Mesenteric fat pad (tissue), 1 donor: Measurements from ENCODE around the gene GADD45G. TPM values are rescaled to one million over a fixed set of nuclear protein-coding genes. Genes with fewer than 3 reads are reported as not detected.

Source experiments
- DNase-seq: peaks from one replicate; pipeline ENCODE4 v3.0.0-alpha.2; 2020; ENCODE audit warnings: low spot score
- total RNA-seq: library from RNA; stranded (reverse); fragmentation: NEBNext Ultra II Directional; extraction: Animal tissue kit (Norgen Biotek cat#: 25700); gene quantifications from one replicate; pipeline ENCODE4 v1.2.1, GENCODE V29; 2021
- donor health status: DM: yes; HTN: yes; CAD: no.

Gene GADD45G
- total RNA-seq, 1 donor from 2014 or later, result 10.9 TPM

- no peak for DNase-seq
These were observed 43.6 kb downstream of the GADD45G start for GRCh38 chr9:89648247-89649000.

- no peak for DNase-seq
These were observed 44.4 kb downstream of the GADD45G start for GRCh38 chr9:89649039-89649691.

- no peak for DNase-seq
These were observed 49.3 kb downstream of the GADD45G start for GRCh38 chr9:89654025-89654662.

DNA sequence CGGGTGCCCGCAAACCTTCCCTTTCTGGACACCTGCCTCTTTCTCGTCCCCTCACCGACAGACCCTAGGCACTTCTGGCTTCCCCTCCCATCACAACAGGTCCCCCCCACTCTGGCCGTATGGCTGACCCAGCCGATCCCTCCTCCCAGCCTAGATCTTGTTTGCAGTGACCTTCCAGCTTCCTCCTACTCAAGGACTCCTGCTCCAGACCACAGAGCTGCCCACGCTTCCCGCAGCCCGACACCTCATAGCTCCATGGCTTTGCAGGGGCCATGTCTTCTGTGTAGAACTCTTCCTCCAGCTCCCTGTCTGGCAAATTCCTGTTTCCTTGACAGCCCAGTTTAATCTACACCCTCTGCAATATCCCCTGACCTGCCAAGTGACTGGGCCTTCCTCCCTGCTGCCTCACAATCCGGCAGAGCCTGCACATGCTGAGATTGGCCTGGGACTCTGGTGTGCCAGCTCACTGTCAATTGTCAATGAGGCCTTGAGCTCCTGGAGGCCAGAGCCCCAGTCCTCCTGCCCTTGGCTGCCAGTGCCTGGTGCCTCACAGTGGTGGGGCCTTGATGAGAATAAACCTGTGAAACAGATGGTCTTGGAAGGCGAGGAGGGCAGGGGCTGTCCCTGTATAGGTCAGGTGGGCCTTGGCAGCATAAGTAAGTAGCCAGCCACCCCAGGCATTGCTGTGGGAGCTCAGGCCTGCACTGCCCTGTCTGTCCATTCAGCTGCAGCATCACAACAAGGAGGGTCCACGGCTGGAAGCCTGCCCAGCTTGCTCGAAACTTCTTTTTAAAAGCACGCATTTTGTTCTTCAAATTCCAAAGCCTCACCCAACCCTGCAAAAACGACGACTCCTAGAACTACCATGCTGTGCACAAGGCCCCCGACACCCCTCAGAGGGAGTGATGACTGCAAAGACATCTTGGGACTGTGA is 50.5 kb downstream of the GADD45G start:
- DNase-seq, result no peak

Other genes with a start within 250 kb of the GADD45G start
- 16.9 TPM for gene SEMA4D, start 106.9 kb upstream of the GADD45G start, total RNA-seq